ENCODE measurements around the gene CACYBP. TPM values are rescaled to one million over a fixed set of nuclear protein-coding genes. Genes with fewer than 3 reads are reported as not detected.

The CACYBP gene, protein sequence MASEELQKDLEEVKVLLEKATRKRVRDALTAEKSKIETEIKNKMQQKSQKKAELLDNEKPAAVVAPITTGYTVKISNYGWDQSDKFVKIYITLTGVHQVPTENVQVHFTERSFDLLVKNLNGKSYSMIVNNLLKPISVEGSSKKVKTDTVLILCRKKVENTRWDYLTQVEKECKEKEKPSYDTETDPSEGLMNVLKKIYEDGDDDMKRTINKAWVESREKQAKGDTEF
- 183 and 247 TPM in 2 replicates for total RNA-seq (2016; rRNA removed; fragmentation: Illumina TruSeq; extraction: Trizol)
- 30.4 and 49.6 TPM in 2 replicates for total RNA-seq (2016; cell fraction: cytosol; rRNA removed; fragmentation: Illumina TruSeq; extraction: Trizol; ENCODE audit: low read depth)
- 174 and 253 TPM in 2 replicates for total RNA-seq (2016; cell fraction: insoluble cytoplasmic fraction; rRNA removed; fragmentation: Illumina TruSeq; extraction: Trizol)
- total RNA-seq (2016; cell fraction: membrane; rRNA removed; fragmentation: Illumina TruSeq; extraction: Trizol): 59.8 and 73.6 TPM in 2 replicates
- 71.5 and 73.7 TPM in 2 replicates for total RNA-seq (2016; cell fraction: nucleus; rRNA removed; fragmentation: Illumina TruSeq; extraction: Trizol)
- polyA plus RNA-seq (2011; rRNA removed): 14.4 and 18.4 TPM in 2 replicates
- polyA plus RNA-seq (2011; cell fraction: cytosol; rRNA removed): 16.9 and 18.9 TPM in 2 replicates
- polyA plus RNA-seq (2011; cell fraction: nucleus; rRNA removed): 6.2 and 30.3 TPM in 2 replicates
- polyA plus RNA-seq (2012): 63.3 and 84.9 TPM in 2 replicates
- polyA plus RNA-seq (2016; cell fraction: cytosol; fragmentation: Illumina TruSeq; extraction: Trizol; ENCODE audit: low read depth): 27.7 and 44.6 TPM in 2 replicates
- polyA plus RNA-seq (2016; cell fraction: insoluble cytoplasmic fraction; fragmentation: Illumina TruSeq; extraction: Trizol; ENCODE audit: low read depth): 258 and 299 TPM in 2 replicates
- polyA plus RNA-seq (2016; cell fraction: membrane; fragmentation: Illumina TruSeq; extraction: Trizol; ENCODE audit: low read depth): 37.6 and 44.0 TPM in 2 replicates
- polyA plus RNA-seq (2016; cell fraction: nucleus; fragmentation: Illumina TruSeq; extraction: Trizol; ENCODE audit: insufficient read depth, low read depth): 94.4 and 105 TPM in 2 replicates
- polyA minus RNA-seq (2011; rRNA and poly(A)+ RNA removed; ENCODE audit: low replicate concordance): 7.8 and 17.6 TPM in 2 replicates
- polyA minus RNA-seq (2011; cell fraction: cytosol; rRNA and poly(A)+ RNA removed): 13.6 and 15.7 TPM in 2 replicates
- polyA minus RNA-seq (2011; cell fraction: nucleus; rRNA and poly(A)+ RNA removed): 22.3 and 32.9 TPM in 2 replicates
- percentile 85 among the genes with signal in this experiment for Bru-seq, nascent RNA
- percentile 89 among the genes with signal in this experiment for BruChase-seq, experiment 1, labeled RNA remaining after a 6-hour chase
- percentile 80 among the genes with signal in this experiment for BruChase-seq, experiment 2, labeled RNA remaining after a 2-hour chase
- long read RNA-seq, experiment 1, transcript CACYBP-201 (6 exons, 2,766 nt): major isoform, 207 of 224 reads
- long read RNA-seq, experiment 1, transcript CACYBP-207 (5 exons, 804 nt): minor isoform, 7 of 224 reads
- long read RNA-seq, experiment 1, partial matches to known transcripts: 4 of 224 reads
- long read RNA-seq, experiment 1, other reads (novel, unspliced or antisense): 3 of 224 reads
- long read RNA-seq, experiment 2, transcript CACYBP-201 (6 exons, 2,766 nt): major isoform, 100 of 131 reads
- long read RNA-seq, experiment 2, partial matches to known transcripts: 13 of 131 reads
- long read RNA-seq, experiment 2, other reads (novel, unspliced or antisense): 14 of 131 reads

GRCh38 chr1:174999936-175000696 is at the start of gene CACYBP:
Gene CACYBP, plus strand, starts transcription at chr1:174999947. Its CDS starts 234 bp downstream, at chr1:175000181.
- H3K4me3 ChIP-seq (replicated peaks in 1 of 3; ENCODE audit: insufficient read depth in 1 of 3, low read depth in 2 of 3, low read length in 3 of 3): peak within 1 kb of the TSS; percentile 78 to 92 (median 79)
- peaks cover 0 to 6% of the 10 kb centered on the region in 2 experiments; a peak in 2 of 5 replicates for H3K36me3 ChIP-seq (replicated peaks in 1 of 2; ENCODE audit: control insufficient read depth in 1 of 2, insufficient read depth in 2 of 2, low read length in 2 of 2)
- H3K27ac ChIP-seq (ENCODE audit: extremely low read length, insufficient read depth, low read length): peak within 1 kb of the TSS; percentile 98
- FAIRE-seq (no peak), DNase-seq (ENCODE audit: low spot score) (peak; percentile 29), ATAC-seq (peak; percentile 83)
- no peaks in the 10 kb centered on the region for H3K9me3 ChIP-seq (ENCODE audit: low read length)
- intact Hi-C loops (cut with micrococcal nuclease; ENCODE audit: unreplicated experiment) (loop anchor here (5.0 kb wide), 3 partner anchors 48 to 733 kb away; no protein-coding TSS in a partner anchor), in situ Hi-C loops (cut with HindIII; ENCODE audit: extremely low pct_ligation_motif_present, low pct_unique_long_range_greater_than_20kb) (loop anchor here (5.0 to 25.0 kb wide), 2 partner anchors 228 to 738 kb away; no protein-coding TSS in a partner anchor)
- POLR2A ChIA-PET: interaction anchor here (0.6 to 3.8 kb wide), 23 partner anchors 8 to 1525 kb away, joined by 3 to 124 read pairs (median 5); partner anchors contain the start of genes COP1, MRPS14 and ZBTB37
- BruUV-seq (replicated peaks): no TSS peak
- H2AFZ ChIP-seq (ENCODE audit: low read length): peak within 1 kb of the TSS; percentile 56
- peaks cover 62% of the 10 kb centered on the region for H3K4me1 ChIP-seq (ENCODE audit: insufficient read depth, low read length)
- peak within 1 kb of the TSS; percentile 80 for H3K4me2 ChIP-seq (ENCODE audit: low read depth, low read length)
- H3K27me3 ChIP-seq (ENCODE audit: control insufficient read depth in 1 of 2, insufficient read depth in 2 of 2, low read length in 2 of 2): no peaks in the 10 kb centered on the region; a peak in 1 of 5 replicates
- H4K20me1 ChIP-seq (ENCODE audit: insufficient read depth, low read length): peaks cover 4% of the 10 kb centered on the region; the same call in 1 of the 2 replicates
- CTCF ChIA-PET (ENCODE audit: low intra/inter-chr PET ratio, low total read pairs): interaction anchor here (2.3 kb wide), 1 partner anchor 230 kb away, joined by 26 read pairs; no protein-coding TSS in a partner anchor
- peaks cover 50% of the 10 kb centered on the region for H3K79me2 ChIP-seq (ENCODE audit: insufficient read depth, low read length)
- peak within 1 kb of the TSS; percentile 98 for H3K9ac ChIP-seq (ENCODE audit: insufficient read depth, low read depth, low read length)
- WGBS (ENCODE audit: low lambda C conversion rate): 0% methylated on average over 9 of the region's 71 CpGs
- TF ChIP-seq KIAA2018 (CRISPR knock-in tag; IDR thresholded peaks at IDR 0.05; ENCODE audit: borderline replicate concordance) (peak; percentile 66; the same call in 1 of the 2 replicates), PPARG (CRISPR knock-in tag; conservative IDR thresholded peaks at IDR 0.05) (no peak), CBX5 (CRISPR knock-in tag; IDR thresholded peaks at IDR 0.05; ENCODE audit: borderline replicate concordance) (no peak)
- TF ChIP-seq, protein P1, sequence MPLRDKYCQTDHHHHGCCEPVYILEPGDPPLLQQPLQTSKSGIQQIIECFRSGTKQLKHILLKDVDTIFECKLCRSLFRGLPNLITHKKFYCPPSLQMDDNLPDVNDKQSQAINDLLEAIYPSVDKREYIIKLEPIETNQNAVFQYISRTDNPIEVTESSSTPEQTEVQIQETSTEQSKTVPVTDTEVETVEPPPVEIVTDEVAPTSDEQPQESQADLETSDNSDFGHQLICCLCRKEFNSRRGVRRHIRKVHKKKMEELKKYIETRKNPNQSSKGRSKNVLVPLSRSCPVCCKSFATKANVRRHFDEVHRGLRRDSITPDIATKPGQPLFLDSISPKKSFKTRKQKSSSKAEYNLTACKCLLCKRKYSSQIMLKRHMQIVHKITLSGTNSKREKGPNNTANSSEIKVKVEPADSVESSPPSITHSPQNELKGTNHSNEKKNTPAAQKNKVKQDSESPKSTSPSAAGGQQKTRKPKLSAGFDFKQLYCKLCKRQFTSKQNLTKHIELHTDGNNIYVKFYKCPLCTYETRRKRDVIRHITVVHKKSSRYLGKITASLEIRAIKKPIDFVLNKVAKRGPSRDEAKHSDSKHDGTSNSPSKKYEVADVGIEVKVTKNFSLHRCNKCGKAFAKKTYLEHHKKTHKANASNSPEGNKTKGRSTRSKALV (CRISPR knock-in tag; IDR thresholded peaks at IDR 0.05): peak; percentile 78

Measured in HepG2 (cell line).